K562 (cell line): ENCODE data around the gene MBP. TPM values are rescaled to one million over a fixed set of nuclear protein-coding genes. Genes with fewer than 3 reads are reported as not detected.

ENCODE experiments used
- ATAC-seq: fragments of 200-7000 bp; cut with Tn5 transposase; 3 replicates; pipeline ENCODE4 v1.9.1; 2020; ENCODE audit warnings: moderate library complexity
- BruUV-seq: library from RNA; stranded (reverse); fragments of 400-500 nt; replicated peaks from 2 replicates; lab custom pipeline; 2021; lab: Mats Ljungman, UMichigan
- CTCF ChIA-PET: fragments of 300-600 bp; formaldehyde crosslinking; extraction: SDS; loops from one replicate; lab custom pipeline; 2021; ENCODE audit warnings: low intra/inter-chr PET ratio; lab: Yijun Ruan, JAX
- POLR2A ChIA-PET: fragments of 300-600, 350-650 bp; sonication (Branson Sonifier 250); formaldehyde crosslinking; extraction: SDS; loops from one replicate; lab custom pipeline; 2021; ENCODE audit warnings: antibody characterized with exemption, inconsistent platforms; lab: Yijun Ruan, JAX
- DNase-seq, 4 experiments: peaks; one replicate each; pipeline versions ENCODE4 v3.0.0 to v3.0.0-alpha.2; 2011 to 2018; ENCODE audit warnings: low spot score in 3 of 4, mixed read lengths in 3 of 4; ENCODE audit errors: extremely low read depth in 1 of 4
- FAIRE-seq: peaks from 2 replicates; lab custom pipeline; 2011; peaks lifted over from hg19 to GRCh38; lab: Jason Lieb, UNC
- H2AFZ ChIP-seq: 2 replicates; pipeline ENCODE4 v1.6.0; 2011; ENCODE audit warnings: low read depth, low read length, control low read depth, inconsistent platforms
- H3K27ac ChIP-seq: fragments of 200-600 bp; 3 replicates; pipeline ENCODE4 v1.8.0; 2011; ENCODE audit warnings: low read depth, mild to moderate bottlenecking, control low read depth, inconsistent platforms, low read length, moderate library complexity, mixed read lengths; ENCODE audit errors: extremely low read depth
- H3K27me3 ChIP-seq, 2 experiments: fragments of 300-600 bp in 1 of 2; 2 replicates in 1 of 2; 3 replicates in 1 of 2; pipeline versions ENCODE4 v1.6.0 to v1.8.0; 2011; ENCODE audit warnings: inconsistent platforms in 2 of 2, low read length in 2 of 2, mild to moderate bottlenecking in 1 of 2, mixed read lengths in 1 of 2, moderate library complexity in 1 of 2; ENCODE audit not compliant: control insufficient read depth in 2 of 2, insufficient read depth in 2 of 2
- H3K36me3 ChIP-seq: fragments of 300-600 bp; 3 replicates; pipeline ENCODE4 v1.8.0; 2011; ENCODE audit warnings: mild to moderate bottlenecking, low read length, inconsistent platforms; ENCODE audit not compliant: control insufficient read depth, insufficient read depth
- H3K4me1 ChIP-seq, 2 experiments: fragments of 200-600 bp in 1 of 2; replicated peaks in 1 of 2; 2 replicates in 1 of 2; 3 replicates in 1 of 2; pipeline versions ENCODE4 v1.5.1 to v1.8.0; 2011; ENCODE audit warnings: inconsistent platforms in 2 of 2, low read length in 2 of 2, mild to moderate bottlenecking in 1 of 2, mixed read lengths in 1 of 2, moderate library complexity in 1 of 2; ENCODE audit not compliant: control insufficient read depth in 2 of 2, insufficient read depth in 2 of 2
- H3K4me2 ChIP-seq: 2 replicates; pipeline ENCODE4 v1.6.1; 2011; ENCODE audit warnings: low read length, control low read depth, inconsistent platforms, mixed read lengths; ENCODE audit not compliant: insufficient read depth
- H3K4me3 ChIP-seq: fragments of 200-600 bp; sonication (generic), shearing (Covaris generic); 2 replicates; pipeline ENCODE4 v1.5.1; 2016; ENCODE audit warnings: control low read depth, inconsistent platforms
- H3K79me2 ChIP-seq: fragments of 200-600 bp; 3 replicates; pipeline ENCODE4 v1.8.0; 2011; ENCODE audit warnings: low read length, inconsistent platforms; ENCODE audit not compliant: control insufficient read depth, insufficient read depth
- H3K9ac ChIP-seq, 2 experiments: 2 replicates each; pipeline versions ENCODE4 v1.6.0 to v1.6.1; 2011; ENCODE audit warnings: low read depth in 2 of 2, low read length in 2 of 2, control low read depth in 1 of 2, inconsistent platforms in 1 of 2, mild to moderate bottlenecking in 1 of 2, mixed read lengths in 1 of 2; ENCODE audit not compliant: insufficient read depth in 1 of 2
- H3K9me1 ChIP-seq: one replicate; pipeline ENCODE4 v1.6.0; 2011; ENCODE audit warnings: inconsistent platforms, mild to moderate bottlenecking, low read length, moderate library complexity; ENCODE audit not compliant: control insufficient read depth, insufficient read depth
- H3K9me3 ChIP-seq: replicated peaks from 2 replicates; pipeline ENCODE4 v1.5.1; 2011; ENCODE audit warnings: low read depth, low read length, inconsistent platforms; ENCODE audit not compliant: control insufficient read depth, insufficient read depth
- H4K20me1 ChIP-seq: replicated peaks from 2 replicates; pipeline ENCODE4 v1.6.1; 2011; ENCODE audit warnings: low read length, inconsistent platforms, mixed read lengths; ENCODE audit not compliant: control insufficient read depth, insufficient read depth
- BRF1 ChIP-seq: IDR thresholded peaks from 3 replicates; pipeline ENCODE4 v1.6.1; 2011; ENCODE audit warnings: borderline replicate concordance, mild to moderate bottlenecking; ENCODE audit not compliant: insufficient read length; ENCODE audit errors: extremely low read depth
- CBX2 ChIP-seq: fragments of 200-600 bp; sonication (generic); IDR thresholded peaks from one replicate; pipeline ENCODE4 v1.6.1; 2012; ENCODE audit warnings: mild to moderate bottlenecking, low read length, inconsistent platforms; ENCODE audit not compliant: insufficient read depth, poor library complexity, severe bottlenecking
- CREB1 ChIP-seq, 2 experiments: sonication (generic) in 1 of 2; formaldehyde crosslinking in 1 of 2; IDR thresholded peaks; 2 replicates each; pipeline versions ENCODE4 v1.6.1 to v1.8.0; 2012 to 2022; ENCODE audit warnings: inconsistent platforms in 1 of 2, mild to moderate bottlenecking in 1 of 2, missing genetic modification reagents in 1 of 2, moderate library complexity in 1 of 2
- EP300 ChIP-seq: IDR thresholded peaks from 2 replicates; pipeline ENCODE4 v1.6.1; 2012; ENCODE audit warnings: low read length, improper control_type of control experiment
- FOXK1 ChIP-seq: sonication (generic); formaldehyde crosslinking; IDR thresholded peaks from 2 replicates; pipeline ENCODE4 v1.8.0; 2022; ENCODE audit warnings: missing genetic modification reagents, mild to moderate bottlenecking, borderline replicate concordance
- HIVEP1 ChIP-seq: fragments of 250-450 bp; sonication (Bioruptor Pico); IDR thresholded peaks from 2 replicates; pipeline ENCODE4 v1.4.0; 2020; ENCODE audit warnings: mild to moderate bottlenecking
- HNRNPK ChIP-seq: fragments of 200-400 bp; formaldehyde crosslinking; IDR thresholded peaks from one replicate; pipeline ENCODE4 v1.6.1; 2018; ENCODE audit warnings: mild to moderate bottlenecking, low read depth, low read length; ENCODE audit not compliant: poor library complexity, severe bottlenecking
- MED1 ChIP-seq: sonication (generic); formaldehyde crosslinking; IDR thresholded peaks from 2 replicates; pipeline ENCODE4 v1.8.1; 2023; ENCODE audit warnings: missing genetic modification reagents, borderline replicate concordance
- PML ChIP-seq: IDR thresholded peaks from 2 replicates; pipeline ENCODE4 v1.6.1; 2012; ENCODE audit warnings: low read length, inconsistent platforms
- POLR2B ChIP-seq: fragments of 450-650 bp; IDR thresholded peaks from 2 replicates; pipeline ENCODE4 v1.6.1; 2018; ENCODE audit warnings: low read depth; ENCODE audit not compliant: partially characterized antibody
- YY1 ChIP-seq, 3 experiments: IDR thresholded peaks; 2 replicates each; pipeline ENCODE4 v1.6.1; 2011; ENCODE audit warnings: low read length in 2 of 3, mild to moderate bottlenecking in 2 of 3, moderate library complexity in 2 of 3, borderline replicate concordance in 1 of 3, control low read depth in 1 of 3, low read depth in 1 of 3; ENCODE audit not compliant: insufficient read depth in 3 of 3, insufficient replicate concordance in 2 of 3, control insufficient read depth in 1 of 3, insufficient read length in 1 of 3; ENCODE audit errors: extremely low read depth in 1 of 3
- ZNF143 ChIP-seq: sonication (generic); formaldehyde crosslinking; IDR thresholded peaks from 2 replicates; pipeline ENCODE4 v1.9.0; 2022; ENCODE audit warnings: mild to moderate bottlenecking, missing genetic modification reagents
- ZNF274 ChIP-seq: IDR thresholded peaks from 2 replicates; pipeline ENCODE4 v1.6.1; 2011; ENCODE audit warnings: low read depth, mild to moderate bottlenecking, low read length, moderate library complexity, borderline replicate concordance
- WGBS: fragments of 100-300 bp; shearing (Covaris generic); methylation state at CpG from one replicate; pipeline ENCODE4 v1.1.6; 2016; ENCODE audit warnings: low coverage, mixed read lengths; ENCODE audit not compliant: insufficient coverage; ENCODE audit errors: missing lambda C conversion rate; 5-methylcytosine and 5-hydroxymethylcytosine counted together
- in situ Hi-C: fragments of 300-500 bp; cut with MboI; formaldehyde crosslinking; loops from 4 replicates; pipeline ENCODE4 v1.15.0; 2018; ENCODE audit warnings: inconsistent platforms, mixed read lengths
- intact Hi-C: fragments of 100-400 bp; cut with micrococcal nuclease; formaldehyde crosslinking; loops from 2 replicates; pipeline ENCODE4 v1.14.2; 2022
- polyA plus RNA-seq, 8 experiments: library from polyadenylated mRNA; depleted of rRNA in 4 of 8; stranded (reverse) in 5 of 8; unstranded in 3 of 8; fragments of >200 nt; fragmentation: Nextera tagmentation in 2 of 8; fragmentation: Illumina TruSeq in 1 of 8; extraction: Ambion mirVana in 2 of 8; extraction: Trizol in 1 of 8; gene quantifications; 2 replicates each; pipeline versions ENCODE4 v1.2.1 to v1.2.3, GENCODE V29; 2011 to 2014; ENCODE audit warnings: inconsistent platforms in 1 of 8, missing spikeins in 1 of 8
- total RNA-seq, 7 experiments: library from RNA; depleted of rRNA in 6 of 7; stranded (reverse); fragments of >200 nt in 6 of 7; fragmentation: Illumina TruSeq in 2 of 7; extraction: Trizol in 2 of 7; gene quantifications; 2 replicates each; pipeline versions ENCODE4 v1.2.1 to v1.2.3, GENCODE V29; 2011 to 2021; ENCODE audit warnings: low replicate concordance in 1 of 7
- TF ChIP-seq, protein P1 (sequence below): fragments of 250-450 bp; sonication (Bioruptor Pico); IDR thresholded peaks from 2 replicates; pipeline ENCODE4 v1.8.0; 2021; ENCODE audit warnings: borderline replicate concordance, mild to moderate bottlenecking, moderate library complexity; ENCODE audit not compliant: poor library complexity, severe bottlenecking

The MBP gene
- total and polyA plus RNA-seq, 9 of the 15 experiments (the other 6 are each of a cell fraction or from before 2014, with no cell fraction given): 0.09 TPM; not detected in 8

DNA sequence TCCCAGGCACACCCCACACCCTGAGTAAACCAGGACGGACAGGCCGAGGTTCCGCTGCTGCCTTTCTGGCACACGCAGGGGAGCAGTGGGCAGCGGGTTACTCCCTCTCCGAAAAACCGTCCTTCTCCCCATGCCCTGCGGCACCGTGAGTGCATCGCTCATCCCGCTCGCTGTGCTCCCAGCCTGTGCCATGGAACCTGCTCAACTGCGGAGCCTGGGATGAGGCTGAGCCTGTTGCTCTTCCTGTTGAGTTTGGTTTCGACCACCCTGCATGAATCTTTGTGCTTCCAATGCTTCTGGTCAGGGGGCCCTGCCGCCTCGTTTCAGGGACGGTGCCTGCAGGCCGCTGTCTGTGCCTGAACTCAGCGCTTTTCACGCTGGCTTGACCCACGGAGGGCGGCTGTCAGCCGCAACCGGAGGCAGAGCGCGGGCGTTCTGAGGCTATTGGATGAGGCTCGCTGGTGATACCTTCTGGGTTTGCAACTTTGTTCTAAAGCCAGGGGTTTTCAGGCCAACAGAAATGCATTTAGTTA is 106.7 kb downstream of the MBP start:
- Histone ChIP-seq H3K9me1 (no peaks in the 10 kb centered on the region), H3K27ac (no peak overlapping the region), H3K9me3 (no peaks in the 10 kb centered on the region), H3K9ac (no peak overlapping the region), H2AFZ (no peak overlapping the region)
- POLR2A ChIA-PET: no interaction called here
- WGBS: 0% methylated on average over 16 of the region's 28 CpGs
- intact Hi-C loops: no loop called here
- TF ChIP-seq FOXK1 (CRISPR knock-in tag) (no peak), POLR2B (no peak), ZNF143 (no peak), CBX2 (no peak), MED1 (no peak), EP300 (no peak), ZNF274 (no peak), HIVEP1 (CRISPR knock-in tag) (no peak), CREB1 (IDR thresholded peaks at IDR 0.05) (no peak), CREB1 (CRISPR knock-in tag; IDR thresholded peaks at IDR 0.05) (no peak), BRF1 (no peak), HNRNPK (no peak), YY1 (IDR thresholded peaks at IDR 0.05; ENCODE audit: borderline replicate concordance in 1 of 3, control insufficient read depth in 1 of 3, extremely low read depth in 1 of 3, insufficient read depth in 3 of 3, insufficient read length in 1 of 3, insufficient replicate concordance in 2 of 3, low read depth in 1 of 3, low read length in 2 of 3) (no peak), PML (no peak)
- TF ChIP-seq, protein P1, sequence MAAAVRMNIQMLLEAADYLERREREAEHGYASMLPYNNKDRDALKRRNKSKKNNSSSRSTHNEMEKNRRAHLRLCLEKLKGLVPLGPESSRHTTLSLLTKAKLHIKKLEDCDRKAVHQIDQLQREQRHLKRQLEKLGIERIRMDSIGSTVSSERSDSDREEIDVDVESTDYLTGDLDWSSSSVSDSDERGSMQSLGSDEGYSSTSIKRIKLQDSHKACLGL (CRISPR knock-in tag): no peak
- TF ChIP-seq, all 486 proteins: peak for 0
- DNase-seq (no peak), FAIRE-seq (no peak), ATAC-seq (no peak)
- no peaks in the 10 kb centered on the region for H3K36me3 ChIP-seq
- CTCF ChIA-PET: no interaction called here
- H3K27me3 ChIP-seq: peaks cover 2 to 27% of the 10 kb centered on the region in 2 experiments; a peak in 3 of 5 replicates
- H3K79me2 ChIP-seq: no peaks in the 10 kb centered on the region
- no peaks in the 10 kb centered on the region; a peak in 1 of 5 replicates for H3K4me1 ChIP-seq
- BruUV-seq: no TSS peak
- in situ Hi-C loops: no loop called here
- no peak overlapping the region for H3K4me3 ChIP-seq
- no peak overlapping the region for H3K4me2 ChIP-seq
- H4K20me1 ChIP-seq: no peaks in the 10 kb centered on the region
